H1 (cell line): Measurements from ENCODE around the gene NUP98. TPM values are rescaled to one million over a fixed set of nuclear protein-coding genes. Genes with fewer than 3 reads are reported as not detected.

ENCODE experiments used
- CTCF ChIA-PET: fragments of 300-600 bp; sonication (Branson Sonifier 250); formaldehyde crosslinking; loops from one replicate; lab custom pipeline; 2021; ENCODE audit not compliant: partially characterized antibody; lab: Charles Lee
- POLR2A ChIA-PET: fragments of 300-600 bp; sonication (Branson Sonifier 250); formaldehyde crosslinking; loops from one replicate; lab custom pipeline; 2021; ENCODE audit warnings: inconsistent platforms; ENCODE audit not compliant: partially characterized antibody; lab: Charles Lee
- DNase-seq, 2 experiments: peaks; one replicate each; pipeline versions ENCODE4 v3.0.0 to v3.0.0-alpha.2; 2010 to 2022; ENCODE audit warnings: low spot score in 2 of 2, low read depth in 1 of 2, mixed read lengths in 1 of 2
- FAIRE-seq: peaks from 2 replicates; lab custom pipeline; 2011; peaks lifted over from hg19 to GRCh38; lab: Jason Lieb, UNC
- H2AFZ ChIP-seq: 2 replicates; pipeline ENCODE4 v1.8.1; 2012; ENCODE audit warnings: low read length, inconsistent platforms
- H2AK5ac ChIP-seq: 2 replicates; pipeline ENCODE4 v1.6.1; 2013; ENCODE audit warnings: low read depth, low read length
- H2BK120ac ChIP-seq: replicated peaks from 2 replicates; pipeline ENCODE3; 2013; ENCODE audit warnings: low read depth, low read length, inconsistent platforms
- H2BK12ac ChIP-seq: 2 replicates; pipeline ENCODE4 v1.6.1; 2013; ENCODE audit warnings: low read depth, low read length
- H2BK15ac ChIP-seq: 2 replicates; pipeline ENCODE4 v1.6.1; 2013; ENCODE audit warnings: low read length
- H2BK20ac ChIP-seq: 2 replicates; pipeline ENCODE4 v1.6.1; 2013; ENCODE audit warnings: low read length
- H2BK5ac ChIP-seq: 2 replicates; pipeline ENCODE4 v1.6.1; 2013; ENCODE audit warnings: low read depth, low read length
- H3K14ac ChIP-seq: 2 replicates; pipeline ENCODE4 v1.6.1; 2013; ENCODE audit warnings: inconsistent platforms; ENCODE audit not compliant: insufficient read length
- H3K18ac ChIP-seq: 2 replicates; pipeline ENCODE4 v1.6.1; 2013; ENCODE audit warnings: low read length; ENCODE audit errors: extremely low read depth
- H3K23ac ChIP-seq: 2 replicates; pipeline ENCODE4 v1.6.1; 2013; ENCODE audit warnings: inconsistent platforms; ENCODE audit not compliant: insufficient read length
- H3K23me2 ChIP-seq: 2 replicates; pipeline ENCODE4 v1.6.1; 2013; ENCODE audit warnings: low read depth, low read length
- H3K27ac ChIP-seq: 2 replicates; pipeline ENCODE4 v1.6.1; 2011; ENCODE audit warnings: low read depth, low read length, inconsistent platforms
- H3K27me3 ChIP-seq, 4 experiments: replicated peaks in 1 of 4; 1 replicate in 1 of 4; 2 replicates in 3 of 4; pipeline versions ENCODE4 v1.6.1 to v1.8.1; 2011 to 2013; ENCODE audit warnings: low read length in 3 of 4, mild to moderate bottlenecking in 3 of 4, inconsistent platforms in 2 of 4, mixed read lengths in 2 of 4, moderate library complexity in 1 of 4; ENCODE audit not compliant: control insufficient read depth in 3 of 4, insufficient read depth in 3 of 4; ENCODE audit errors: extremely low read depth in 1 of 4
- H3K36me3 ChIP-seq, 4 experiments: 2 replicates each; pipeline versions ENCODE4 v1.6.1 to v1.8.1; 2011 to 2013; ENCODE audit warnings: mild to moderate bottlenecking in 4 of 4, low read length in 3 of 4, moderate library complexity in 2 of 4, control low read depth in 1 of 4, inconsistent platforms in 1 of 4; ENCODE audit not compliant: insufficient read depth in 4 of 4, control insufficient read depth in 2 of 4
- H3K4ac ChIP-seq: replicated peaks from 2 replicates; pipeline ENCODE3; 2013; ENCODE audit warnings: low read length, low read depth, mixed read lengths, inconsistent platforms; ENCODE audit not compliant: insufficient read length
- H3K4me1 ChIP-seq, 4 experiments: replicated peaks in 1 of 4; 1 replicate in 1 of 4; 2 replicates in 3 of 4; pipeline versions ENCODE4 v1.6.1 to v1.8.1; 2011 to 2013; ENCODE audit warnings: low read length in 3 of 4, inconsistent platforms in 2 of 4, mixed read lengths in 1 of 4; ENCODE audit not compliant: insufficient read depth in 4 of 4, control insufficient read depth in 3 of 4
- H3K4me2 ChIP-seq, 2 experiments: 2 replicates each; pipeline versions ENCODE4 v1.6.1 to v1.8.1; 2011 to 2013; ENCODE audit warnings: low read depth in 2 of 2, low read length in 2 of 2, control low read depth in 1 of 2, inconsistent platforms in 1 of 2, mild to moderate bottlenecking in 1 of 2; ENCODE audit not compliant: insufficient read depth in 1 of 2
- H3K4me3 ChIP-seq, 4 experiments: fragments of 200-600, 300-600 bp in 1 of 4; sonication (generic), shearing (Covaris generic), sonication (Bioruptor Twin) in 1 of 4; 2 replicates each; pipeline versions ENCODE4 v1.5.1 to v1.8.1; 2011 to 2016; ENCODE audit warnings: low read length in 4 of 4, low read depth in 3 of 4, control low read depth in 2 of 4, inconsistent platforms in 2 of 4, mild to moderate bottlenecking in 2 of 4, mixed read lengths in 1 of 4, moderate library complexity in 1 of 4; ENCODE audit not compliant: insufficient read depth in 2 of 4; ENCODE audit errors: extremely low read depth in 1 of 4
- H3K56ac ChIP-seq: replicated peaks from 2 replicates; pipeline ENCODE3; 2013; ENCODE audit warnings: low read depth, mild to moderate bottlenecking, mixed read lengths, low read length, inconsistent platforms; ENCODE audit not compliant: insufficient read length
- H3K79me1 ChIP-seq: 2 replicates; pipeline ENCODE4 v1.6.1; 2013; ENCODE audit warnings: low read depth, low read length, control low read depth
- H3K79me2 ChIP-seq, 2 experiments: 2 replicates each; pipeline versions ENCODE4 v1.6.1 to v1.8.1; 2012 to 2013; ENCODE audit warnings: low read length in 2 of 2, mild to moderate bottlenecking in 2 of 2, inconsistent platforms in 1 of 2; ENCODE audit not compliant: insufficient read depth in 2 of 2, control insufficient read depth in 1 of 2
- H3K9ac ChIP-seq, 4 experiments: replicated peaks in 1 of 4; 1 replicate in 1 of 4; 2 replicates in 3 of 4; pipeline versions ENCODE4 v1.6.1 to v1.8.1; 2011 to 2013; ENCODE audit warnings: low read depth in 3 of 4, low read length in 3 of 4, control low read depth in 2 of 4, mild to moderate bottlenecking in 2 of 4, moderate library complexity in 2 of 4, inconsistent platforms in 1 of 4; ENCODE audit errors: extremely low read depth in 1 of 4
- H3K9me3 ChIP-seq, 2 experiments: 2 replicates each; pipeline versions ENCODE4 v1.6.1 to v1.8.1; 2012 to 2013; ENCODE audit warnings: mild to moderate bottlenecking in 2 of 2, moderate library complexity in 2 of 2, control low read depth in 1 of 2, inconsistent platforms in 1 of 2, low read depth in 1 of 2, low read length in 1 of 2, mixed read lengths in 1 of 2; ENCODE audit not compliant: insufficient read depth in 2 of 2
- H4K20me1 ChIP-seq, 2 experiments: replicated peaks in 1 of 2; 2 replicates each; pipeline versions ENCODE3 to v1.8.1; 2011 to 2013; ENCODE audit warnings: inconsistent platforms in 2 of 2, low read length in 2 of 2, mild to moderate bottlenecking in 1 of 2; ENCODE audit not compliant: insufficient read depth in 2 of 2, control insufficient read depth in 1 of 2
- H4K5ac ChIP-seq: 2 replicates; pipeline ENCODE4 v1.6.1; 2013; ENCODE audit warnings: low read length, low read depth, mixed read lengths, inconsistent platforms; ENCODE audit not compliant: insufficient read length
- H4K8ac ChIP-seq: 2 replicates; pipeline ENCODE4 v1.8.0; 2013; ENCODE audit warnings: mild to moderate bottlenecking, moderate library complexity, low read length, inconsistent platforms; ENCODE audit not compliant: insufficient read depth; ENCODE audit errors: extremely low read depth
- H4K91ac ChIP-seq: replicated peaks from 2 replicates; pipeline ENCODE3; 2013; ENCODE audit warnings: low read length, mixed read lengths, inconsistent platforms; ENCODE audit not compliant: insufficient read length
- EP300 ChIP-seq, 2 experiments: IDR thresholded peaks; 1 replicate in 1 of 2; 2 replicates in 1 of 2; pipeline ENCODE4 v1.6.1; 2011 to 2012; ENCODE audit warnings: low read depth in 2 of 2, low read length in 2 of 2, mild to moderate bottlenecking in 2 of 2, borderline replicate concordance in 1 of 2, inconsistent platforms in 1 of 2, moderate library complexity in 1 of 2
- MAX ChIP-seq: IDR thresholded peaks from 2 replicates; pipeline ENCODE4 v1.6.1; 2012; ENCODE audit warnings: inconsistent platforms
- NANOG ChIP-seq: IDR thresholded peaks from 2 replicates; pipeline ENCODE4 v1.6.1; 2011; ENCODE audit warnings: low read length, low read depth, mild to moderate bottlenecking, inconsistent platforms; ENCODE audit not compliant: insufficient read depth, poor library complexity, severe bottlenecking
- POLR2AphosphoS5 ChIP-seq: IDR thresholded peaks from 2 replicates; pipeline ENCODE4 v1.6.1; 2011; ENCODE audit warnings: low read depth, low read length
- SIX5 ChIP-seq: IDR thresholded peaks from 2 replicates; pipeline ENCODE4 v1.6.1; 2011; ENCODE audit warnings: mild to moderate bottlenecking, low read depth, low read length
- SP1 ChIP-seq: IDR thresholded peaks from 2 replicates; pipeline ENCODE4 v1.6.1; 2011; ENCODE audit warnings: low read depth, low read length
- SRF ChIP-seq: IDR thresholded peaks from 2 replicates; pipeline ENCODE4 v1.6.1; 2011; ENCODE audit warnings: mild to moderate bottlenecking, low read depth, low read length, moderate library complexity
- TBP ChIP-seq: IDR thresholded peaks from 2 replicates; pipeline ENCODE4 v1.6.1; 2011; ENCODE audit warnings: low read depth, low read length, improper control_type of control experiment
- WGBS, 2 experiments: shearing (Covaris generic) in 1 of 2; methylation state at CpG; one replicate each; pipeline versions ENCODE4 v1.1.6 to v1.1.7; 2013 to 2015; ENCODE audit warnings: low lambda C conversion rate in 2 of 2, mixed read lengths in 2 of 2, inconsistent platforms in 1 of 2, low coverage in 1 of 2, missing lambda C conversion rate in 1 of 2; ENCODE audit not compliant: insufficient replicate concordance in 2 of 2, insufficient coverage in 1 of 2, insufficient read length in 1 of 2; ENCODE audit errors: extremely low coverage in 1 of 2, missing lambda C conversion rate in 1 of 2; 5-methylcytosine and 5-hydroxymethylcytosine counted together
- polyA plus RNA-seq, 7 experiments: library from polyadenylated mRNA; depleted of rRNA in 3 of 7; stranded (reverse) in 5 of 7; unstranded in 2 of 7; fragments of >200 nt in 5 of 7; fragments of 200-250 nt in 2 of 7; gene quantifications; 1 replicate in 5 of 7; 2 replicates in 1 of 7; 4 replicates in 1 of 7; pipeline versions ENCODE4 v1.2.1 to v1.2.3, GENCODE V29; 2011 to 2013; ENCODE audit warnings: missing spikeins in 2 of 7, mixed read lengths in 2 of 7
- total RNA-seq: library from RNA; stranded (reverse); fragmentation: NEBNext Ultra II Directional; extraction: Animal tissue kit (Norgen Biotek cat#: 25700); gene quantifications from 2 replicates; pipeline ENCODE4 v1.2.1, GENCODE V29; 2021

Gene NUP98
- total and polyA plus RNA-seq, 2 of the 8 experiments (the other 6 are each of a cell fraction or from before 2014, with no cell fraction given) = 98.6 to 261 TPM

GRCh38 chr11:3845670-3846069, 48.3 kb upstream of the NUP98 start:
- no peak overlapping the region for H4K8ac ChIP-seq
- no peak overlapping the region for H3K4ac ChIP-seq
- TF ChIP-seq SRF (no peak), MAX (no peak), SIX5 (no peak), TBP (no peak), NANOG (no peak), EP300 (IDR thresholded peaks at IDR 0.05; ENCODE audit: borderline replicate concordance in 1 of 2, low read depth in 2 of 2, low read length in 2 of 2) (no peak), SP1 (no peak), POLR2AphosphoS5 (no peak)
- H3K79me2 ChIP-seq = no peaks in the 10 kb centered on the region
- H3K79me1 ChIP-seq = no peaks in the 10 kb centered on the region
- H3K18ac ChIP-seq = no peak overlapping the region
- H3K4me2 ChIP-seq = no peak overlapping the region
- 85% methylated on average over 3 of the region's 3 CpGs; no CpG with 5 or more reads in 1 of the 2 experiments for WGBS, 2 experiments
- no peaks in the 10 kb centered on the region for H4K20me1 ChIP-seq
- no peaks in the 10 kb centered on the region for H3K36me3 ChIP-seq
- H3K23me2 ChIP-seq = peaks cover 3% of the 10 kb centered on the region
- H3K4me3 ChIP-seq = no peak overlapping the region
- ChIA-PET POLR2A (interaction anchor here (1.7 kb wide), 1 partner anchor 9 kb away, joined by 5 read pairs; no protein-coding TSS in a partner anchor), CTCF (interaction anchor here (1.3 to 20.2 kb wide), 3 partner anchors 6 to 224 kb away, joined by 3 to 422 read pairs (median 214); partner anchors contain the start of gene STIM1)
- no peak overlapping the region for H2BK120ac ChIP-seq
- H4K5ac ChIP-seq = no peak overlapping the region
- no peak overlapping the region for H3K23ac ChIP-seq
- H4K91ac ChIP-seq = no peak overlapping the region
- H2BK5ac ChIP-seq = no peak overlapping the region
- no peak overlapping the region for H2AFZ ChIP-seq
- H3K56ac ChIP-seq = no peak overlapping the region
- no peak overlapping the region for H3K14ac ChIP-seq
- DNase-seq = no peak
- no peak overlapping the region for H2BK15ac ChIP-seq
- no peak for FAIRE-seq
- H2BK20ac ChIP-seq = no peak overlapping the region
- H2BK12ac ChIP-seq = no peak overlapping the region
- H2AK5ac ChIP-seq = no peak overlapping the region
- peaks cover 0 to 3% (median 0%) of the 10 kb centered on the region in 4 experiments; a peak in 1 of 7 replicates for H3K27me3 ChIP-seq
- H3K9me3 ChIP-seq = no peaks in the 10 kb centered on the region
- H3K9ac ChIP-seq = no peak overlapping the region
- H3K4me1 ChIP-seq = no peaks in the 10 kb centered on the region
- no peak overlapping the region for H3K27ac ChIP-seq
